Right forelimb (tissue), 1 donor: Measurements from ENCODE around the gene ICOS.
"Not testable (repeated sequence)": the region's sequence is repeated elsewhere in the genome, so short reads cannot be mapped to it uniquely, and the experiment has no call there.

Source experiments
- DNase-seq: peaks from one replicate; pipeline ENCODE4 v3.0.0-alpha.2; 2018

Gene ICOS

GRCh38 chr2:203918839-203919238 is 17.7 kb upstream of the ICOS start:
- DNase-seq: no peak

- DNase-seq: no peak
Measured at GRCh38 chr2:203925512-203926158, 10.9 kb upstream of the ICOS start.

GRCh38 chr2:203928849-203929248 is 7.7 kb upstream of the ICOS start:
- no peak for DNase-seq

- DNase-seq: not testable (repeated sequence)
Measured at GRCh38 chr2:203931262-203931661, 5.3 kb upstream of the ICOS start.

- no peak for DNase-seq
Measured at GRCh38 chr2:203934041-203934492, 2.5 kb upstream of the ICOS start.

- no peak for DNase-seq
Measured at GRCh38 chr2:203934711-203935438, 1.7 kb upstream of the ICOS start.

- no peak for DNase-seq
Measured at GRCh38 chr2:203935568-203935967, 995 bp upstream of the ICOS start.

- DNase-seq: no peak
Measured at GRCh38 chr2:203936949-203937348, 386 bp downstream of the ICOS start.

GRCh38 chr2:203937788-203938187 is 1.2 kb downstream of the ICOS start:
- no peak for DNase-seq

- DNase-seq: no peak
Measured at GRCh38 chr2:203940039-203940438, 3.5 kb downstream of the ICOS start.

GRCh38 chr2:203943493-203944382 is 7.2 kb downstream of the ICOS start:
- not testable (repeated sequence) for DNase-seq

GRCh38 chr2:203948733-203949132 is 12.2 kb downstream of the ICOS start:
- DNase-seq: no peak

- no peak for DNase-seq
Measured at GRCh38 chr2:203949228-203949627, 12.7 kb downstream of the ICOS start.

GRCh38 chr2:203951366-203951902 is 14.9 kb downstream of the ICOS start:
- DNase-seq: no peak

- DNase-seq: no peak
Measured at GRCh38 chr2:203959265-203959664, 22.7 kb downstream of the ICOS start.

GRCh38 chr2:203959672-203960071 is 23.1 kb downstream of the ICOS start:
- DNase-seq: no peak

- no peak for DNase-seq
Measured at GRCh38 chr2:203960811-203961210, 24.2 kb downstream of the ICOS start.

GRCh38 chr2:203965190-203965589 is 28.6 kb downstream of the ICOS start:
- not testable (repeated sequence) for DNase-seq

- peak; percentile 43 for DNase-seq
Measured at GRCh38 chr2:203971251-203971650, 34.7 kb downstream of the ICOS start.

GRCh38 chr2:203972066-203972465 is 35.5 kb downstream of the ICOS start:
- DNase-seq: no peak

GRCh38 chr2:203973000-203973399 is 36.4 kb downstream of the ICOS start:
- DNase-seq: no peak

GRCh38 chr2:203973676-203974075 is 37.1 kb downstream of the ICOS start:
- DNase-seq: no peak

- no peak for DNase-seq
Measured at GRCh38 chr2:203975912-203976311, 39.3 kb downstream of the ICOS start.
